Colonic mucosa (tissue), 4 donors: ENCODE data around the gene VWCE. TPM values are rescaled to one million over a fixed set of nuclear protein-coding genes. Genes with fewer than 3 reads are reported as not detected.
"Not testable (repeated sequence)": the region's sequence is repeated elsewhere in the genome, so short reads cannot be mapped to it uniquely, and the experiment has no call there.

ENCODE experiments used
- DNase-seq: peaks from one replicate; pipeline ENCODE4 v3.0.0-alpha.2; 2020
- H3K27ac ChIP-seq: fragments of 200-600 bp; one replicate; pipeline ENCODE4 v1.8.0; 2021
- H3K27me3 ChIP-seq: fragments of 200-600 bp; one replicate; pipeline ENCODE4 v1.8.0; 2021
- H3K36me3 ChIP-seq: fragments of 200-600 bp; one replicate; pipeline ENCODE4 v1.8.0; 2021
- H3K4me1 ChIP-seq: fragments of 200-600 bp; one replicate; pipeline ENCODE4 v1.8.0; 2021; ENCODE audit warnings: mild to moderate bottlenecking
- H3K4me3 ChIP-seq: fragments of 200-600 bp; one replicate; pipeline ENCODE4 v1.8.0; 2021
- H3K9ac ChIP-seq, 2 donors: one replicate each; pipeline ENCODE4 v1.7.0; 2013; ENCODE audit warnings: control low read depth in 2 of 2, low read depth in 2 of 2, low read length in 2 of 2
- H3K9me3 ChIP-seq: fragments of 200-600 bp; one replicate; pipeline ENCODE4 v1.8.0; 2021
- intact Hi-C: fragments of 100-400 bp; cut with DNase I; formaldehyde crosslinking; loops from one replicate; pipeline ENCODE4 v1.14.1; 2022
- total RNA-seq, 2 donors: library from RNA; stranded (reverse); fragmentation: NEBNext Ultra II Directional in 1 of 2; extraction: Animal tissue kit (Norgen Biotek cat#: 25700) in 1 of 2; gene quantifications; one replicate each; pipeline ENCODE4 v1.2.1, GENCODE V29; 2021
- donor health status: healthy.
- donor health status: DM: no; HTN: no; CAD: no.
- donor health status: DM: no; HTN: no; CAD: no.

VWCE gene
- total RNA-seq, 2 donors from 2014 or later: 0.37 to 0.58 TPM

DNA sequence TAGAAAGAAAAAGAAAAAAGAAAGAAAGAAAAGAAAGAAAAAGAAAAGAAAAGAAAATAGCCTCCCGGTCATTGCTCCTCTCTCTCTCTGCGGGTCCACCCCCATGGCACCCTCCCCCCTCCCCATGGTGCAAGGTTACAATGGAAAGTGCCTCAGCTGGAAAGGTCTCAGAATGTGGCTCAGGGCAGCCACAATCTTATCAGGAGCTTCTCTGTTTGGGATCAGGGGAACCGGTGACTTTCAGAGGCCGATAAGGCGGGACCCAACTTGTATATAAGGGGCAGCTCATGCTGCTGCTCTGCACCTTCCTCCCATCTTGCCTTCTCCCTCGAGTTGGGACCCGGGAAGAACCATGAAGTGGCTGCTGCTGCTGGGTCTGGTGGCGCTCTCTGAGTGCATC lies 54.2 kb downstream of the VWCE start, which contains the start of gene PGA5:
TSS of gene PGA5 (plus strand) at position 301 of the 400 bp plus-strand sequence. CDS start at position 353, 52 bp downstream.
- H3K4me3 ChIP-seq, H3K27me3 ChIP-seq, H3K27ac ChIP-seq, H3K36me3 ChIP-seq, DNase-seq, H3K4me1 ChIP-seq, H3K9me3 ChIP-seq, intact Hi-C loops, H3K9ac ChIP-seq: not testable (repeated sequence)

DNA sequence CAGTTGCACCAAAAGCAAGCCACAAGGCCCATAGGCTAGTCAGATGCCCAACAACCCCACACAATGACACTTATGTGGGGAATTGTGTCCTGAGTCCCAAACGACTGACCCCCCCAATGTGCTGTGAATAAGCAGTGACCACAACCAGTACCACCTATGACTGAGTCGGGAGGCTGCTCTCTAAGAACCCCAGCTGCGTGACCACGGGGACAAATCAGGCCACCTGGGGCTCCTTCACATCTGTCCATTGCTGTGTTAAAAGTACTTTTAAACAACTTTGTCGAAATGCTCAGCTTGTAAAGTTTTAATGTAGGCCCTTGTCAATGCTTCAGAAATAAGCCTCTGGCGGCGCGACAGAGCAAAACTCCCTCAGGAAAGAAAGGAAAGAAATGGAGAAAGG lies 54.8 kb downstream of the VWCE start:
- H3K4me1 ChIP-seq, intact Hi-C loops: not testable (repeated sequence)

DNA sequence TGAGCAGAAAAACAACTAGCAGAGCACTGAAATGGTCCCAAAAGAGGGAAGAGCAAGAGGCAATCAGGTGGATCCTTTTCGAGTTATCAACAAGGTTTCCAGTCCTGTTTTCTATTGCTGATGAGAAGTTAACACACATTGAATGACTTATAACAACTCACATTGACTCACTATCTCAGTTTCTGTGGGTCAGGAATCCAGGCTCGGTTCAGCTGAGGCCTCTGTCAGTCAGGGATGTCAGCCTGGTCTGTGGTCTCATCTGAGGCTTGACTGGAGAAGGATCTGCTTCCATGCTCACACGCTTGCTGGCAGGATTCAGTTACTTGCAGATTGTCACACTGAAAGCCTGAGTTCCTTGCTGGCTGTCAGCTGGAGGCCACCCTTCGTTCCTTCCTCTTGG lies 58.0 kb downstream of the VWCE start:
- H3K9me3 ChIP-seq, intact Hi-C loops, H3K4me3 ChIP-seq, H3K27ac ChIP-seq, DNase-seq, H3K9ac ChIP-seq, H3K4me1 ChIP-seq, H3K27me3 ChIP-seq, H3K36me3 ChIP-seq: not testable (repeated sequence)

More for the DNA sequence above, 54.8 kb downstream of the VWCE start:
- not testable (repeated sequence) for H3K9me3 ChIP-seq, DNase-seq, H3K4me3 ChIP-seq, H3K27me3 ChIP-seq, H3K36me3 ChIP-seq, H3K27ac ChIP-seq, H3K9ac ChIP-seq

DNA sequence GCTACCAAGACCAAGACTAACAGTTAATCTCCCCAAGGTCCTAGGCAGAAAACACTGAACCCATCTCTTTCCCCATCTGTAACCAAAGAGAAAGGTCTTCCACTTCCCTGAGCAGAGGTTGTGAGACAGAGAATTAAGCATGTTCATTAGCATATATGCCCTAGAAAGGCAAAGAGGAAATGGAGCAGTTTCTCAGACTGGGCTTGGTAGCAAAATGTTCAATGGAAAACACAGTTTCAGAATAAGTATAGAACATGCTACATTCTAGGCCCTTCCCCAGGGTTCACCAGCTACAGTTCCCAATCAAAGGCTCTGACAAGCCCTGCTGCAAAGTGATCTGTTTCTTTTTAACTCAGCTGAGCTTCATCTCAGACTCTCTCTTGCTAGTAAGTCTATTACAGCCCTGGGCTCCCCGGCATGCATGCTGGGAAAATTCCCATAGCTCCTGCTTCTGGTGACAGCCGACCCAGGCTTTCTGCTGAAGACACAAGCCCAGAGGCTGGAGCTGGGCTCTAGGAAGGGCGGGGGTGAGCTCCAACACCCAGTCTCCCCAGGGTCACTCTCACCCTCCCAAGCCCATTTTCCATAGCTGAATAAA lies 62.5 kb downstream of the VWCE start:
- DNase-seq, H3K9ac ChIP-seq, H3K4me3 ChIP-seq, H3K4me1 ChIP-seq, H3K36me3 ChIP-seq, H3K27ac ChIP-seq, intact Hi-C loops, H3K27me3 ChIP-seq, H3K9me3 ChIP-seq: not testable (repeated sequence)

DNA sequence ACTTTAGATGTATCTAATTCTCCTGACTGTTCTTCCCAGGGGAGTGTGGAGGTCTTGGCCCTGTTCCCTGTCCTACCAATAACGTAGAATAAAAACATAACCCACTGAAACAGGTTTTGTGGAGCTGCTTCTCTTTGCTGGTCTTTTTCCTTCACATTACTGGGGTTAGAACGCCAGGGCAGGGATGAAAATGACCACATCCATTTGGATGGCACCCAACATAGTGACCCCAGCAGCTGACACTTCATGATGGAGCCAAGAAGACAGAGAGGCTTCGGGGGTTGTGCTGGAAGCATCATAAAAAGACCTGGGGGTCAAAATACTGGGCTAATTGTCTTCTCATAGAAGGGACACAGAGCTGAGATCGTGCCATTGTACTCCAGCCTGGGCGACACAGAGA lies 63.5 kb downstream of the VWCE start:
- H3K9ac ChIP-seq, intact Hi-C loops, H3K27me3 ChIP-seq, H3K4me3 ChIP-seq, H3K4me1 ChIP-seq, H3K27ac ChIP-seq, DNase-seq, H3K36me3 ChIP-seq, H3K9me3 ChIP-seq: not testable (repeated sequence)

DNA sequence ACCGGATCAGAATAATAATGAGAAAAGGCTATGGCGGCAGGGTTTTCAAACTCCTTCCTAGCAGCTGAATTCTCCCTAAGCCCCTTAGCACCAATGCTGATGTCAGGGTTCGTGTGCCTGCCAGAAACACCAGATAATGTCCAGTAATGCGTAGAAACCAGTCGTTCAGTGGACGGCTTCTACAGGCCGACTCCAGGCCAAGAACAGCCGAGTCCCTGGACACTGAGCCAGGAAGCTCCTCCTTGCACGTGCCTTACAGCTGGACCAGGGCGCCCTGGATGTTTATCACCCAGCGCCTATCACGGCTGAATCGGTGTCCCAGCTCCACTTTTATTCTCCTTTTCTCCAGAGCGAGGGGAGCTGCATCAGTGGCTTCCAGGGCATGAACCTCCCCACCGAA lies 64.1 kb downstream of the VWCE start:
- H3K4me1 ChIP-seq, H3K27me3 ChIP-seq, DNase-seq, H3K27ac ChIP-seq, H3K4me3 ChIP-seq, H3K36me3 ChIP-seq, H3K9ac ChIP-seq, H3K9me3 ChIP-seq, intact Hi-C loops: not testable (repeated sequence)

DNA sequence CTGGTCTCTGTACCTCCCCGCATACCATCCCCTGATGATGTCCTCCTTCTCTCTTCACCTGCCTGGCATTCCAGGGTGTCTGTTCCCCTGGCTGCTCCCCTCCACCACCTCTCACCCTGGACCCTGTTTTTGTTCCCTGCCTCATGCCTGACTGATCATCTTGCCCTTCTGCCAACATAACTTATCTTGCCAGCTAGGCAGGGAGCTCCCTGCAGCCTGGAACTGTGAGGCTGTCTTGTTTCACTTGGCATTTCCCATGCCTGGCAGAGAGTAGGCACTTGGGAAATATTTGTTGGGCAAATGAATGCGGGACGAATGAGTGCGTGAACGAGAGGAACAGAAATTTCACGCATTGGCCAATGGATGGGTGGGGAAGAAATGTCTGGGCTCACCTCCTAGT lies 65.7 kb downstream of the VWCE start:
- intact Hi-C loops, H3K9me3 ChIP-seq, H3K36me3 ChIP-seq, H3K4me3 ChIP-seq, H3K4me1 ChIP-seq, H3K27ac ChIP-seq, H3K27me3 ChIP-seq, DNase-seq, H3K9ac ChIP-seq: not testable (repeated sequence)

DNA sequence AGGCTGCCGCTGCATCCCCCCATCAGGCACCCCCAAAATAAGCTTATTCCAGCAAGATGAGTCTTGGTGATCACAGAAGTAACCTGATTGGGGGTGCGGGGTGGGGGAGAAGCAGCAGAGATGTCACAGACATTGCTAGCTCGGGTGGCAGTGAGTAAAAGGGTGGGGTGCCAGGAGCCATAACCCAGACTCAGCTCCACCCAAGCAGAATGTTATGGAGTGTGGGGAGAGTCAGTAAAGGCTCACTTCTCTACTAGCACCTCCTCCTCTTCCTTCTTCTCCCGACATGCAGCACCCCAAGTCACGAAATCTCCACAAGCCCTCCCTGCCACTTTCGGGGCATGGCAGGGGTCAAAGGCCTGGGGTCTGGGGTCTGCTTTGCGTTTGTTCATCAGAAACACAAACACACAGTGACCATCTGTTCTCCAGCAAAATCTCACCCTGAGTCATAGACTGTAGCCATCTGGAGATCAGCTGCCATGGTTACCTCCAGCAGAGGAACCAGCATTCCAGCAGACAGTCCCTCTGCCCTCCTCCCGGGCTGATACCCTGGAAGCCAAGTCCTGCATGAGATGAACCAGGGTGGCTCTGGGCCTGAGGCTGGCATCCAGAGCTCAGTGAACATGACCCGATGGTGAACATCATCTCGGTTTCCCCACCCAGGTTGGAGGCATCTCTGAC lies 68.5 kb downstream of the VWCE start:
- H3K9me3 ChIP-seq, intact Hi-C loops, H3K9ac ChIP-seq, DNase-seq, H3K27ac ChIP-seq, H3K4me3 ChIP-seq, H3K36me3 ChIP-seq, H3K27me3 ChIP-seq, H3K4me1 ChIP-seq: not testable (repeated sequence)

DNA sequence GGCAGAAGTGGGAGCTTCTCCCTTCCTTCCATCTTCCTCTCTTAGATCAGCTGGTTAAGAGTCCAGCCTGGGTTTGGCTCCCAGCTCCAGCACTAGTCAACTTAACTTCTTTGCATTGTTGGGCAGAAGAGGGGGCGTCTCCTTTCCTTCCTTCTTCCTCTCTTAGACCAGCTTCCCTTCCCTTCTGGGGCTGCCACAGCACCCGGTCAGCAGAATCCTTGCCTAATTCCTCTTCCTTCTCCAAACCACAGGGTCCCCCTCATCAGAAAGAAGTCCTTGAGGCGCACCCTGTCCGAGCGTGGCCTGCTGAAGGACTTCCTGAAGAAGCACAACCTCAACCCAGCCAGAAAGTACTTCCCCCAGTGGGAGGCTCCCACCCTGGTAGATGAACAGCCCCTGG lies 72.4 kb downstream of the VWCE start:
- H3K27ac ChIP-seq, H3K9ac ChIP-seq, DNase-seq, H3K9me3 ChIP-seq, intact Hi-C loops, H3K36me3 ChIP-seq, H3K4me1 ChIP-seq, H3K27me3 ChIP-seq, H3K4me3 ChIP-seq: not testable (repeated sequence)

DNA sequence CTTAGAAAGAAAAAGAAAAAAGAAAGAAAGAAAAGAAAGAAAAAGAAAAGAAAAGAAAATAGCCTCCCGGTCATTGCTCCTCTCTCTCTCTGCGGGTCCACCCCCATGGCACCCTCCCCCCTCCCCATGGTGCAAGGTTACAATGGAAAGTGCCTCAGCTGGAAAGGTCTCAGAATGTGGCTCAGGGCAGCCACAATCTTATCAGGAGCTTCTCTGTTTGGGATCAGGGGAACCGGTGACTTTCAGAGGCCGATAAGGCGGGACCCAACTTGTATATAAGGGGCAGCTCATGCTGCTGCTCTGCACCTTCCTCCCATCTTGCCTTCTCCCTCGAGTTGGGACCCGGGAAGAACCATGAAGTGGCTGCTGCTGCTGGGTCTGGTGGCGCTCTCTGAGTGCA lies 73.1 kb downstream of the VWCE start, which contains the start of gene PGA4:
TSS of gene PGA4 (plus strand) at position 301 of the 400 bp plus-strand sequence. CDS start at position 355, 54 bp downstream.
- H3K9ac ChIP-seq, intact Hi-C loops, DNase-seq, H3K36me3 ChIP-seq, H3K9me3 ChIP-seq, H3K4me3 ChIP-seq, H3K27me3 ChIP-seq, H3K4me1 ChIP-seq, H3K27ac ChIP-seq: not testable (repeated sequence)

DNA sequence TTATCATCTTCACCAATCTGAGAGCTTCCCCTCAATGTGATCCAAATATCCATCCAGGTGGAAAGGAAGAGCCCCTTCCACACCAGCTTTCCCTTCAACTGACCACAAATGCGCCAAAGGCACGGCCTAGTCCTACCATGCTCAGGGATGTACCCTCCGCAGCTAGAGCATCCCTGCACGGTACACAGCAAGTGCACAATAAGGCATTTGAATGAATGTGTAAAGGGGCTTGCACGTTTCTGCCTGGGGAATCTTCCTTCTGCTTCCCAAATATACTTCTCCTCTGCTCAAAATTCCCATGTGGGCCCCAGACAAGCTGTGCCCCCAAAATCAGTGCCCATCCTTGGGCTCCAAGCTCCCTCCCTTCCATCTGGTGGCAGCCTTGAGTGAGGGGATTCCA lies 76.1 kb downstream of the VWCE start:
- H3K27me3 ChIP-seq, DNase-seq, H3K9me3 ChIP-seq, intact Hi-C loops, H3K4me1 ChIP-seq, H3K9ac ChIP-seq, H3K4me3 ChIP-seq, H3K27ac ChIP-seq, H3K36me3 ChIP-seq: not testable (repeated sequence)

DNA sequence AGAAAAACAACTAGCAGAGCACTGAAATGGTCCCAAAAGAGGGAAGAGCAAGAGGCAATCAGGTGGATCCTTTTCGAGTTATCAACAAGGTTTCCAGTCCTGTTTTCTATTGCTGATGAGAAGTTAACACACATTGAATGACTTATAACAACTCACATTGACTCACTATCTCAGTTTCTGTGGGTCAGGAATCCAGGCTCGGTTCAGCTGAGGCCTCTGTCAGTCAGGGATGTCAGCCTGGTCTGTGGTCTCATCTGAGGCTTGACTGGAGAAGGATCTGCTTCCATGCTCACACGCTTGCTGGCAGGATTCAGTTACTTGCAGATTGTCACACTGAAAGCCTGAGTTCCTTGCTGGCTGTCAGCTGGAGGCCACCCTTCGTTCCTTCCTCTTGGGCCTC lies 76.8 kb downstream of the VWCE start:
- H3K27ac ChIP-seq, H3K4me3 ChIP-seq, H3K27me3 ChIP-seq, intact Hi-C loops, H3K9me3 ChIP-seq, H3K9ac ChIP-seq, H3K36me3 ChIP-seq, H3K4me1 ChIP-seq, DNase-seq: not testable (repeated sequence)

DNA sequence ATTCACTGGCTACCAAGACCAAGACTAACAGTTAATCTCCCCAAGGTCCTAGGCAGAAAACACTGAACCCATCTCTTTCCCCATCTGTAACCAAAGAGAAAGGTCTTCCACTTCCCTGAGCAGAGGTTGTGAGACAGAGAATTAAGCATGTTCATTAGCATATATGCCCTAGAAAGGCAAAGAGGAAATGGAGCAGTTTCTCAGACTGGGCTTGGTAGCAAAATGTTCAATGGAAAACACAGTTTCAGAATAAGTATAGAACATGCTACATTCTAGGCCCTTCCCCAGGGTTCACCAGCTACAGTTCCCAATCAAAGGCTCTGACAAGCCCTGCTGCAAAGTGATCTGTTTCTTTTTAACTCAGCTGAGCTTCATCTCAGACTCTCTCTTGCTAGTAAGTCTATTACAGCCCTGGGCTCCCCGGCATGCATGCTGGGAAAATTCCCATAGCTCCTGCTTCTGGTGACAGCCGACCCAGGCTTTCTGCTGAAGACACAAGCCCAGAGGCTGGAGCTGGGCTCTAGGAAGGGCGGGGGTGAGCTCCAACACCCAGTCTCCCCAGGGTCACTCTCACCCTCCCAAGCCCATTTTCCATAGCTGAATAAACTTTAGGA lies 81.3 kb downstream of the VWCE start:
- H3K4me1 ChIP-seq, H3K9ac ChIP-seq, DNase-seq, H3K27ac ChIP-seq, H3K27me3 ChIP-seq, H3K36me3 ChIP-seq, H3K4me3 ChIP-seq, intact Hi-C loops, H3K9me3 ChIP-seq: not testable (repeated sequence)
